NCI-H1694 (cell line): Measurements from ENCODE around the gene OXSR1.
"Not testable (repeated sequence)": the region's sequence is repeated elsewhere in the genome, so short reads cannot be mapped to it uniquely, and the experiment has no call there.

Experiments
- DNase-seq: peaks from one replicate; lab custom pipeline; 2025; lab: John Stamatoyannopoulos, UW

OXSR1 gene

GRCh38 chr3:38270606-38271005 lies 105.3 kb downstream of the OXSR1 start:
- no peak for DNase-seq

GRCh38 chr3:38271553-38271952 lies 106.2 kb downstream of the OXSR1 start:
- DNase-seq: no peak

- DNase-seq: no peak
Measured at GRCh38 chr3:38274864-38275649, 109.7 kb downstream of the OXSR1 start.

- no peak for DNase-seq
Measured at GRCh38 chr3:38275658-38276057, 110.3 kb downstream of the OXSR1 start.

GRCh38 chr3:38276081-38276916 lies 111.0 kb downstream of the OXSR1 start:
- DNase-seq: no peak

GRCh38 chr3:38276917-38277630 lies 111.7 kb downstream of the OXSR1 start:
- no peak for DNase-seq

- no peak for DNase-seq
Measured at GRCh38 chr3:38278841-38279240, 113.5 kb downstream of the OXSR1 start.

GRCh38 chr3:38281895-38282686 lies 116.8 kb downstream of the OXSR1 start, which contains the start of gene SLC22A14:
SLC22A14 (plus strand) TSS chr3:38282294; CDS start chr3:38306027, 23,733 bp downstream.
- DNase-seq: no peak

GRCh38 chr3:38283810-38284755 lies 118.7 kb downstream of the OXSR1 start:
- DNase-seq: no peak

- no peak for DNase-seq
Measured at GRCh38 chr3:38284756-38285150, 119.4 kb downstream of the OXSR1 start.

GRCh38 chr3:38289286-38290217 lies 124.2 kb downstream of the OXSR1 start:
- not testable (repeated sequence) for DNase-seq

- not testable (repeated sequence) for DNase-seq
Measured at GRCh38 chr3:38297053-38297452, 131.7 kb downstream of the OXSR1 start.

- no peak for DNase-seq
Measured at GRCh38 chr3:38297537-38297936, 132.2 kb downstream of the OXSR1 start.

- DNase-seq: no peak
Measured at GRCh38 chr3:38297947-38298711, 132.8 kb downstream of the OXSR1 start.
